NCI-H526 treated with DMSO at 0.1 percent for 48 hours (cell line): Measurements from ENCODE around the gene LPP.
A peak's percentile ranks its signal among the peaks of the same experiment; 100 is the strongest.

Experiments used
- DNase-seq: peaks from one replicate; lab custom pipeline; 2025; lab: John Stamatoyannopoulos, UW

The LPP gene

GRCh38 chr3:188839187-188839695, 685.3 kb downstream of the LPP start:
- no peak for DNase-seq

- no peak for DNase-seq
Observed at GRCh38 chr3:188840290-188840689, 686.3 kb downstream of the LPP start.

- DNase-seq, result peak; percentile 78
Observed at GRCh38 chr3:188841906-188842305, 687.9 kb downstream of the LPP start.

- DNase-seq, result no peak
Observed at GRCh38 chr3:188842639-188843038, 688.7 kb downstream of the LPP start.

- no peak for DNase-seq
Observed at GRCh38 chr3:188844096-188844495, 690.1 kb downstream of the LPP start.

- no peak for DNase-seq
Observed at GRCh38 chr3:188845514-188845913, 691.6 kb downstream of the LPP start.

- no peak for DNase-seq
Observed at GRCh38 chr3:188848947-188849346, 695.0 kb downstream of the LPP start.

- no peak for DNase-seq
Observed at GRCh38 chr3:188853856-188854771, 700.2 kb downstream of the LPP start.

- no peak for DNase-seq
Observed at GRCh38 chr3:188854772-188855149, 700.8 kb downstream of the LPP start.

GRCh38 chr3:188855675-188856074, 701.7 kb downstream of the LPP start:
- DNase-seq, result no peak

- no peak for DNase-seq
Observed at GRCh38 chr3:188860147-188860546, 706.2 kb downstream of the LPP start.

- no peak for DNase-seq
Observed at GRCh38 chr3:188861842-188862744, 708.1 kb downstream of the LPP start.

GRCh38 chr3:188863999-188864406, 710.0 kb downstream of the LPP start:
- no peak for DNase-seq

GRCh38 chr3:188867691-188868265, 713.8 kb downstream of the LPP start:
- DNase-seq, result no peak

- no peak for DNase-seq
Observed at GRCh38 chr3:188868803-188869202, 714.8 kb downstream of the LPP start.

GRCh38 chr3:188869628-188870027, 715.7 kb downstream of the LPP start:
- DNase-seq, result no peak

- DNase-seq, result no peak
Observed at GRCh38 chr3:188870431-188870830, 716.5 kb downstream of the LPP start.

- no peak for DNase-seq
Observed at GRCh38 chr3:188874576-188874975, 720.6 kb downstream of the LPP start.

GRCh38 chr3:188875413-188875812, 721.5 kb downstream of the LPP start:
- DNase-seq, result no peak

GRCh38 chr3:188876370-188876769, 722.4 kb downstream of the LPP start:
- DNase-seq, result no peak

GRCh38 chr3:188877381-188877780, 723.4 kb downstream of the LPP start:
- DNase-seq, result no peak

GRCh38 chr3:188878076-188878475, 724.1 kb downstream of the LPP start:
- no peak for DNase-seq
